Tibial nerve (tissue), 4 donors: ENCODE data around the gene EZH2. TPM values are rescaled to one million over a fixed set of nuclear protein-coding genes. Genes with fewer than 3 reads are reported as not detected.

Experiments used
- DNase-seq, 2 donors: peaks; one replicate each; pipeline ENCODE4 v3.0.0-alpha.2; 2019; ENCODE audit warnings: low spot score in 2 of 2
- H3K27ac ChIP-seq, 4 donors: fragments of 200-600 bp; sonication (generic) in 3 of 4; one replicate each; pipeline ENCODE4 v1.5.1; 2017 to 2019; ENCODE audit warnings: mild to moderate bottlenecking in 1 of 4
- H3K27me3 ChIP-seq, 2 donors: fragments of 200-600 bp; sonication (generic) in 1 of 2; one replicate each; pipeline versions ENCODE4 v1.5.1 to v1.6.0; 2017 to 2019
- H3K36me3 ChIP-seq, 3 donors: fragments of 200-600 bp; sonication (generic); one replicate each; pipeline ENCODE4 v1.5.1; 2018 to 2019
- H3K4me1 ChIP-seq, 4 donors: fragments of 200-600 bp; sonication (generic) in 3 of 4; one replicate each; pipeline ENCODE4 v1.5.1; 2017 to 2019
- H3K4me3 ChIP-seq, 4 donors: fragments of 200-600 bp; sonication (generic) in 3 of 4; one replicate each; pipeline ENCODE4 v1.5.1; 2017 to 2019; ENCODE audit warnings: mild to moderate bottlenecking in 1 of 4, moderate library complexity in 1 of 4
- H3K9me3 ChIP-seq, 4 donors: fragments of 200-600 bp; sonication (generic) in 3 of 4; one replicate each; pipeline ENCODE4 v1.5.1; 2017 to 2019
- EP300 ChIP-seq, 2 donors: sonication (generic); formaldehyde crosslinking; IDR thresholded peaks; one replicate each; pipeline ENCODE4 v1.6.1; 2017; ENCODE audit warnings: antibody characterized with exemption in 2 of 2, mild to moderate bottlenecking in 1 of 2
- POLR2A ChIP-seq, 2 donors: fragments of 450-650 bp; IDR thresholded peaks; one replicate each; pipeline ENCODE4 v1.6.1; 2017; ENCODE audit warnings: antibody characterized with exemption in 2 of 2, mild to moderate bottlenecking in 2 of 2, moderate library complexity in 2 of 2
- WGBS, 2 donors: methylation state at CpG; one replicate each; pipeline ENCODE4 v1.1.5; 2018; 5-methylcytosine and 5-hydroxymethylcytosine counted together
- total RNA-seq, 4 donors: library from RNA; depleted of rRNA; stranded (reverse); fragments of >200 nt; gene quantifications; one replicate each; pipeline ENCODE4 v1.1.0, GENCODE V29; 2016
- TF ChIP-seq, protein P1 (sequence below), 5 experiments: fragments of 200-600 bp in 3 of 5; fragments of 450-650 bp in 2 of 5; sonication (generic) in 3 of 5; IDR thresholded peaks; one replicate each; pipeline ENCODE4 v1.5.1; 2016 to 2019; ENCODE audit warnings: antibody characterized with exemption in 5 of 5, mild to moderate bottlenecking in 3 of 5, moderate library complexity in 2 of 5

The EZH2 gene
- total RNA-seq, 4 donors from 2014 or later: 1.5 to 7.5 (median 3.3) TPM

DNA sequence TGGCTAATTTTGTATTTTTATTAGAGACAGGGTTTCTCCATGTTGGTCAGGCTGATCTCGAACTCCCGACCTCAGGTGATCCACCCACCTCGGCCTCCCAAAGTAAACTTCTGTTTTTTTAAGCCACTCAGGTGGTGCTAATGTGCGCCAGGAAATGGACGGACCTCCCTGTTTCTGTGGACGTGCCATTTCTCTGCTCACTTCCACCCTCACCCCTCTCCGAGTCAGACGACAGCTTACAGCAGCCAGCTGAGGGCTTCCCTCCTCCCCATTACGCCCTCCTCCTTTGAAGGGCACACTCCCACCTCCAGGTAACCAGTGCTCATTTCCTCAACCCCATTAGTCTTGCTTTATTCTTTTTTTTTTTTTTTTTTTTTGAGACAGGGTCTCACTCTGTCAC is 41.7 kb upstream of the EZH2 start:
- no peak overlapping the region for H3K27ac ChIP-seq
- H3K36me3 ChIP-seq: no peaks in the 10 kb centered on the region
- no peak for DNase-seq
- no peaks in the 10 kb centered on the region for H3K27me3 ChIP-seq
- TF ChIP-seq POLR2A (IDR thresholded peaks at IDR 0.05) (no peak), EP300 (IDR thresholded peaks at IDR 0.05) (no peak)
- TF ChIP-seq, protein P1, sequence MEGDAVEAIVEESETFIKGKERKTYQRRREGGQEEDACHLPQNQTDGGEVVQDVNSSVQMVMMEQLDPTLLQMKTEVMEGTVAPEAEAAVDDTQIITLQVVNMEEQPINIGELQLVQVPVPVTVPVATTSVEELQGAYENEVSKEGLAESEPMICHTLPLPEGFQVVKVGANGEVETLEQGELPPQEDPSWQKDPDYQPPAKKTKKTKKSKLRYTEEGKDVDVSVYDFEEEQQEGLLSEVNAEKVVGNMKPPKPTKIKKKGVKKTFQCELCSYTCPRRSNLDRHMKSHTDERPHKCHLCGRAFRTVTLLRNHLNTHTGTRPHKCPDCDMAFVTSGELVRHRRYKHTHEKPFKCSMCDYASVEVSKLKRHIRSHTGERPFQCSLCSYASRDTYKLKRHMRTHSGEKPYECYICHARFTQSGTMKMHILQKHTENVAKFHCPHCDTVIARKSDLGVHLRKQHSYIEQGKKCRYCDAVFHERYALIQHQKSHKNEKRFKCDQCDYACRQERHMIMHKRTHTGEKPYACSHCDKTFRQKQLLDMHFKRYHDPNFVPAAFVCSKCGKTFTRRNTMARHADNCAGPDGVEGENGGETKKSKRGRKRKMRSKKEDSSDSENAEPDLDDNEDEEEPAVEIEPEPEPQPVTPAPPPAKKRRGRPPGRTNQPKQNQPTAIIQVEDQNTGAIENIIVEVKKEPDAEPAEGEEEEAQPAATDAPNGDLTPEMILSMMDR (IDR thresholded peaks at IDR 0.05): no peak
- WGBS, 2 donors: 88 to 89% methylated on average over 9 of the region's 9 CpGs
- no peaks in the 10 kb centered on the region for H3K4me1 ChIP-seq
- no peaks in the 10 kb centered on the region for H3K9me3 ChIP-seq
- no peak overlapping the region for H3K4me3 ChIP-seq

DNA sequence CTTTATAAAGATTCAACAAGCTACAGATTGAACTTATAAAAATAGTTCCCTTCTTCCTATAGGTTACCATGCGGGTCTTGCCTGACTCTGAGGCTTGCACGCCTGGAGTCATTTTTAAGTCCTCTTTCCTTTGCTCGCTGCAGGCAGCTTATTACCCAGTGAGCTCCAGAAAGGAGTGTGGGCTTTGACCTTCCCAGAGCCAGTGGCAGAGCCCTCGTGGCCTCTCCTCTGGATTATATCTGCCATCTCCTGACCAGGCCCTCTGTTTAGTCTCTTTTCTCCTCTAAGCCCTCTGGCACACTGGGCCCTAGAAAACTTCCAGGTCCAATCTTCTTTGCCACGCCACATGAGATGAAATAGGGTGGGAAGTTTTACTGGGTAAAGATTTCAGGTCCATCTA is 39.9 kb upstream of the EZH2 start:
- DNase-seq: no peak
- TF ChIP-seq POLR2A (IDR thresholded peaks at IDR 0.05) (no peak), EP300 (IDR thresholded peaks at IDR 0.05) (no peak)
- TF ChIP-seq, protein P1 (IDR thresholded peaks at IDR 0.05): no peak

DNA sequence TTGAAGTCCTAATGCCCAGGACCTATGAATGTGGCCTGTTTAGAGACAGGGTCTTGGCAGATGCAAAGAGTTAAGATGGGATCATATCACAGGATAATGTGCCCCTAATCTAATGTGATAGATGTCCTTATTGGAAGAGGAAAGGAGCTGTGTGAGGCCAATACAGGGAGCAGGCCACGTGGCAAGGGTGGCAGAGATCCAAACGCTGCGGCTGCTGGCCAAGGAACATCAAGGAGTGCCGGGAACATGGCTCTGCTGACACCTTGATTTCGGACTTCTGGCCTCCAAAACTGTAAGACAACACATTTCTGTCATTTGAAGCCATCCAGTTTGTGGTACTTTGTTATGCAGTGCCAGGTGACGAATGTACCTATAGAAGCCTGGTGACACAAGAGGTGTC is 37.7 kb upstream of the EZH2 start:
- no peak overlapping the region for H3K27ac ChIP-seq
- no peaks in the 10 kb centered on the region for H3K9me3 ChIP-seq
- 78 to 87% methylated on average over 6 of the region's 6 CpGs for WGBS, 2 donors
- H3K27me3 ChIP-seq: no peaks in the 10 kb centered on the region
- peak; percentile 18 to 29 for DNase-seq
- TF ChIP-seq POLR2A (IDR thresholded peaks at IDR 0.05): no peak
- TF ChIP-seq, protein P1 (IDR thresholded peaks at IDR 0.05): no peak
- H3K36me3 ChIP-seq: no peaks in the 10 kb centered on the region
- no peak overlapping the region for H3K4me3 ChIP-seq
- no peaks in the 10 kb centered on the region for H3K4me1 ChIP-seq

More for the DNA sequence above, 39.9 kb upstream of the EZH2 start:
- Histone ChIP-seq H3K27me3 (no peaks in the 10 kb centered on the region), H3K9me3 (no peaks in the 10 kb centered on the region), H3K27ac (no peak overlapping the region), H3K4me1 (no peaks in the 10 kb centered on the region), H3K36me3 (no peaks in the 10 kb centered on the region), H3K4me3 (no peak overlapping the region)
- WGBS, 2 donors: 81 to 91% methylated on average over 5 of the region's 5 CpGs

DNA sequence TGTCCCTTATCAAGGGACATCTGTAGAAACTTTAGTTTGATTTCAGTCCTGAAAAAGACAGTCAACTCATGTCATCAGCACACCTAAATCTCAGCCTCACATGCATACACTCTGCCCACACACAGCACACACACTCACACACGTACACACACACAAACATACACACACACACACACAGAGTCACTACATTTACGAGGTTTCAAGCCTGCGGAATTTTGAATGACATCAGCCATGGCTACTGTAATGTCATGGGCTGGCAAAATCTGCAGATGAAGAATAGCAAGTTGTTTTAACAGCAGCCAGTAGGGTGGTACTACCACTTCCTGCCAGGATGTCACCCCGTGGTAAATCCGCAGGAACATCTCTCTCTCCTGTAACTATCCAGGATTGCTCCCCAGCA is 37.1 kb upstream of the EZH2 start:
- peaks cover 0 to 6% (median 0%) of the 10 kb centered on the region in 4 donors for H3K4me1 ChIP-seq
- TF ChIP-seq EP300 (IDR thresholded peaks at IDR 0.05) (no peak), POLR2A (IDR thresholded peaks at IDR 0.05) (no peak)
- TF ChIP-seq, protein P1 (IDR thresholded peaks at IDR 0.05): no peak
- 54 to 70% methylated on average over 5 of the region's 5 CpGs for WGBS, 2 donors
- DNase-seq: no peak
- no peak overlapping the region for H3K4me3 ChIP-seq
- no peak overlapping the region for H3K27ac ChIP-seq
- no peaks in the 10 kb centered on the region for H3K27me3 ChIP-seq
- H3K9me3 ChIP-seq: no peaks in the 10 kb centered on the region
- H3K36me3 ChIP-seq: no peaks in the 10 kb centered on the region

DNA sequence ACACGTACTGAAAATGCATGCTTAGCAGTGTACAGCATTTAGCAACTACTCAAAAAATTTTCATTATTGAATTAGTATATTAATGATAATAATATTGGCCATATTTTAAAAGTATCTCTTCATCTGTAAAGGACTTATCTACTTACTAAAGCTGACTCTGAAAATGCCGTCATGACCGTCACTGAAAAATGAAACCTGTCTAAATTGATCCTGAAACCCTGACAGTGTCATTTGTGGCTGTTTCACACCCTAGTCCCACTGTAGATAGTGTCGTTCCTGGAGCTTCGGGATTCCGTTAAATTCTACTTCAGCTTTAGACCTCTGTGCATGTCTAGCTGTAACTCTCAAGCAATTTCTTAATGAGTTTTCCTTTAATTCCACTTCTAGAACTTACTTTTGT is 35.8 kb upstream of the EZH2 start:
- Histone ChIP-seq H3K27me3 (no peaks in the 10 kb centered on the region), H3K4me3 (no peak overlapping the region), H3K27ac (no peak overlapping the region), H3K4me1 (peaks cover 0 to 11% (median 3%) of the 10 kb centered on the region in 4 donors), H3K9me3 (no peaks in the 10 kb centered on the region), H3K36me3 (no peaks in the 10 kb centered on the region)
- WGBS, 2 donors: 85 to 88% methylated on average over 6 of the region's 6 CpGs
- DNase-seq: no peak
- TF ChIP-seq POLR2A (IDR thresholded peaks at IDR 0.05): no peak
- no peak for TF ChIP-seq EP300 (IDR thresholded peaks at IDR 0.05)
- TF ChIP-seq, protein P1 (IDR thresholded peaks at IDR 0.05): no peak
